H9 (cell line): ENCODE data around the gene NDE1. TPM values are rescaled to one million over a fixed set of nuclear protein-coding genes. Genes with fewer than 3 reads are reported as not detected.

ENCODE experiments used
- DNase-seq: peaks from one replicate; pipeline ENCODE4 v3.0.0-alpha.2; 2017
- H2AFZ ChIP-seq: one replicate; pipeline ENCODE4 v1.6.1; 2013; ENCODE audit warnings: mild to moderate bottlenecking, low read length, control low read depth, moderate library complexity
- H2AK5ac ChIP-seq: 2 replicates; pipeline ENCODE4 v1.6.1; 2013; ENCODE audit warnings: low read length, control low read depth, mixed read lengths; ENCODE audit not compliant: insufficient read length
- H2BK120ac ChIP-seq: one replicate; pipeline ENCODE4 v1.6.1; 2013; ENCODE audit warnings: low read depth, mild to moderate bottlenecking, low read length, control low read depth, inconsistent platforms; ENCODE audit not compliant: poor library complexity, severe bottlenecking
- H2BK12ac ChIP-seq: 2 replicates; pipeline ENCODE4 v1.6.1; 2013; ENCODE audit warnings: low read length, control low read depth, mixed read lengths, low read depth; ENCODE audit not compliant: insufficient read length
- H2BK15ac ChIP-seq: 2 replicates; pipeline ENCODE4 v1.6.1; 2013; ENCODE audit warnings: low read depth, low read length, control low read depth
- H2BK20ac ChIP-seq: one replicate; pipeline ENCODE4 v1.6.1; 2013; ENCODE audit warnings: low read depth, mild to moderate bottlenecking, low read length, control low read depth, inconsistent platforms; ENCODE audit not compliant: poor library complexity, severe bottlenecking
- H2BK5ac ChIP-seq: 2 replicates; pipeline ENCODE4 v1.6.1; 2013; ENCODE audit warnings: low read length, control low read depth, mixed read lengths; ENCODE audit not compliant: insufficient read length
- H3K14ac ChIP-seq: 2 replicates; pipeline ENCODE4 v1.6.1; 2013; ENCODE audit warnings: low read length, control low read depth; ENCODE audit not compliant: insufficient read depth
- H3K18ac ChIP-seq: 2 replicates; pipeline ENCODE4 v1.6.1; 2013; ENCODE audit warnings: low read depth, mild to moderate bottlenecking, mixed read lengths, low read length, control low read depth; ENCODE audit not compliant: insufficient read length
- H3K23ac ChIP-seq: 2 replicates; pipeline ENCODE4 v1.6.1; 2013; ENCODE audit warnings: low read length, control low read depth, mixed read lengths, low read depth; ENCODE audit not compliant: insufficient read length
- H3K23me2 ChIP-seq: 2 replicates; pipeline ENCODE4 v1.6.1; 2013; ENCODE audit warnings: low read depth, mild to moderate bottlenecking, mixed read lengths, low read length, control low read depth; ENCODE audit not compliant: insufficient read length, poor library complexity, severe bottlenecking
- H3K27ac ChIP-seq: 2 replicates; pipeline ENCODE4 v1.5.1; 2013; ENCODE audit warnings: low read length, control low read depth, mixed read lengths, low read depth; ENCODE audit not compliant: insufficient read length
- H3K27me3 ChIP-seq: 2 replicates; pipeline ENCODE4 v1.6.1; 2013; ENCODE audit warnings: low read length, control low read depth, inconsistent platforms; ENCODE audit not compliant: insufficient read depth
- H3K4ac ChIP-seq: 2 replicates; pipeline ENCODE4 v1.6.1; 2013; ENCODE audit warnings: low read depth, mild to moderate bottlenecking, control low read depth, inconsistent platforms, low read length, moderate library complexity
- H3K4me1 ChIP-seq: 2 replicates; pipeline ENCODE4 v1.6.1; 2013; ENCODE audit warnings: low read length, control low read depth, inconsistent platforms; ENCODE audit not compliant: insufficient read depth
- H3K4me2 ChIP-seq: 2 replicates; pipeline ENCODE4 v1.6.1; 2013; ENCODE audit warnings: low read length, control low read depth, mixed read lengths; ENCODE audit not compliant: insufficient read length, insufficient read depth
- H3K56ac ChIP-seq: 2 replicates; pipeline ENCODE4 v1.6.1; 2013; ENCODE audit warnings: low read depth, mild to moderate bottlenecking, mixed read lengths, low read length, control low read depth; ENCODE audit not compliant: insufficient read length
- H3K79me1 ChIP-seq: 2 replicates; pipeline ENCODE4 v1.6.1; 2013; ENCODE audit warnings: low read depth, mild to moderate bottlenecking, moderate library complexity, low read length, control low read depth, inconsistent platforms; ENCODE audit not compliant: insufficient read depth, poor library complexity, severe bottlenecking
- H3K79me2 ChIP-seq: 2 replicates; pipeline ENCODE4 v1.6.1; 2013; ENCODE audit warnings: low read length, control low read depth, inconsistent platforms; ENCODE audit not compliant: insufficient read depth
- H3K9ac ChIP-seq: 2 replicates; pipeline ENCODE4 v1.6.1; 2013; ENCODE audit warnings: low read length, control low read depth, mixed read lengths; ENCODE audit not compliant: insufficient read length; ENCODE audit errors: extremely low read depth
- H3K9me3 ChIP-seq: one replicate; pipeline ENCODE4 v1.6.1; 2013; ENCODE audit warnings: low read depth, low read length, inconsistent platforms; ENCODE audit not compliant: control insufficient read depth
- H3T11ph ChIP-seq: one replicate; pipeline ENCODE4 v1.6.1; 2013; ENCODE audit warnings: mild to moderate bottlenecking, low read length, control low read depth, inconsistent platforms
- H4K20me1 ChIP-seq: one replicate; pipeline ENCODE4 v1.6.1; 2013; ENCODE audit not compliant: control insufficient read depth, insufficient read length, insufficient read depth
- H4K5ac ChIP-seq: 2 replicates; pipeline ENCODE4 v1.6.1; 2013; ENCODE audit warnings: low read depth, mild to moderate bottlenecking, mixed read lengths, low read length, control low read depth; ENCODE audit not compliant: insufficient read length
- H4K8ac ChIP-seq: replicated peaks from 2 replicates; pipeline ENCODE4 v1.6.1; 2013; ENCODE audit warnings: low read length, control low read depth, mixed read lengths, low read depth; ENCODE audit not compliant: insufficient read length
- H4K91ac ChIP-seq: 2 replicates; pipeline ENCODE4 v1.6.1; 2013; ENCODE audit warnings: low read depth, mild to moderate bottlenecking, moderate library complexity, mixed read lengths, low read length, control low read depth; ENCODE audit not compliant: insufficient read length
- H3K27ac Mint-ChIP-seq, 3 experiments: 2 replicates in 2 of 3; 3 replicates in 1 of 3; pipeline ENCODE4 v1.8.0; 2020 to 2021; ENCODE audit warnings: mixed read lengths in 3 of 3, mild to moderate bottlenecking in 1 of 3, moderate library complexity in 1 of 3
- H3K27me3 Mint-ChIP-seq: 2 replicates; pipeline ENCODE4 v1.8.0; 2021; ENCODE audit warnings: low read depth, mild to moderate bottlenecking, moderate library complexity, mixed read lengths
- H3K36me3 Mint-ChIP-seq, 3 experiments: 2 replicates in 2 of 3; 3 replicates in 1 of 3; pipeline ENCODE4 v1.8.0; 2020 to 2021; ENCODE audit warnings: low read depth in 3 of 3, mixed read lengths in 3 of 3; ENCODE audit not compliant: insufficient read depth in 1 of 3
- H3K4me1 Mint-ChIP-seq, 2 experiments: 2 replicates each; pipeline ENCODE4 v1.8.0; 2020; ENCODE audit warnings: mixed read lengths in 2 of 2
- H3K4me3 Mint-ChIP-seq, 2 experiments: 2 replicates in 1 of 2; 3 replicates in 1 of 2; pipeline ENCODE4 v1.8.0; 2020 to 2021; ENCODE audit warnings: mild to moderate bottlenecking in 2 of 2, mixed read lengths in 2 of 2, moderate library complexity in 1 of 2
- H3K9me3 Mint-ChIP-seq, 2 experiments: 2 replicates in 1 of 2; 3 replicates in 1 of 2; pipeline ENCODE4 v1.8.0; 2020; ENCODE audit warnings: mild to moderate bottlenecking in 2 of 2, mixed read lengths in 2 of 2, moderate library complexity in 1 of 2
- WGBS: extraction: QIAGEN DNeasy Blood & Tissue Kit; methylation state at CpG from one replicate; pipeline ENCODE4 v1.1.7; 2013; ENCODE audit warnings: missing lambda C conversion rate, low lambda C conversion rate, mixed read lengths; ENCODE audit not compliant: insufficient read length; ENCODE audit errors: extremely low coverage; 5-methylcytosine and 5-hydroxymethylcytosine counted together
- total RNA-seq: library from RNA; stranded (reverse); gene quantifications from 2 replicates; pipeline ENCODE4 v1.2.1, GENCODE V29; 2021
- TF ChIP-seq, protein P1 (sequence below): fragments of 200-600 bp; sonication (generic); conservative IDR thresholded peaks from 3 replicates; pipeline ENCODE4 v1.8.0; 2021; ENCODE audit warnings: antibody characterized with exemption, mild to moderate bottlenecking

Gene NDE1
- total RNA-seq, 1 experiment from 2014 or later = 49.6 TPM

- no peak overlapping the region for H2AK5ac ChIP-seq
- no peak overlapping the region for H2BK15ac ChIP-seq
- WGBS = no CpG with 5 or more reads among the region's 18 CpGs
- no peak overlapping the region for H3K18ac ChIP-seq
- H2BK20ac ChIP-seq = no peak overlapping the region
- no peak overlapping the region for H4K5ac ChIP-seq
- Mint-ChIP-seq H3K27me3 (no peaks in the 10 kb centered on the region), H3K27ac (peak overlapping the region; percentile 86 to 97 (median 94); a peak in 5 of 7 replicates), H3K4me3 (peak overlapping the region; percentile 98 to 100), H3K4me1 (peaks cover 7 to 9% of the 10 kb centered on the region in 2 experiments; a peak in 3 of 4 replicates), H3K36me3 (peaks cover 0 to 11% (median 6%) of the 10 kb centered on the region in 3 experiments; a peak in 4 of 7 replicates), H3K9me3 (0 out of 5 replicates have a peak, but pooled peaks cover 0 to 2% of the 10 kb centered on the region in 2 experiments)
- no peaks in the 10 kb centered on the region for H3K79me2 ChIP-seq
- H2BK12ac ChIP-seq = no peak overlapping the region
- H3K23ac ChIP-seq = no peak overlapping the region
- no peaks in the 10 kb centered on the region for H3K9me3 ChIP-seq
- no peak overlapping the region for H4K8ac ChIP-seq
- H3K79me1 ChIP-seq = peaks cover 8% of the 10 kb centered on the region
- no peak overlapping the region for H2BK120ac ChIP-seq
- H3K56ac ChIP-seq = no peak overlapping the region
- H3K14ac ChIP-seq = no peak overlapping the region
- peak overlapping the region; percentile 50 for H3K9ac ChIP-seq
- peak; percentile 39 for DNase-seq
- no peak overlapping the region for H2AFZ ChIP-seq
- H4K20me1 ChIP-seq = peaks cover 2% of the 10 kb centered on the region
- no peak overlapping the region for H2BK5ac ChIP-seq
- H3K27ac ChIP-seq = no peak overlapping the region
- H3K4me2 ChIP-seq = peak overlapping the region; percentile 55
- H4K91ac ChIP-seq = no peak overlapping the region
- TF ChIP-seq, protein P1, sequence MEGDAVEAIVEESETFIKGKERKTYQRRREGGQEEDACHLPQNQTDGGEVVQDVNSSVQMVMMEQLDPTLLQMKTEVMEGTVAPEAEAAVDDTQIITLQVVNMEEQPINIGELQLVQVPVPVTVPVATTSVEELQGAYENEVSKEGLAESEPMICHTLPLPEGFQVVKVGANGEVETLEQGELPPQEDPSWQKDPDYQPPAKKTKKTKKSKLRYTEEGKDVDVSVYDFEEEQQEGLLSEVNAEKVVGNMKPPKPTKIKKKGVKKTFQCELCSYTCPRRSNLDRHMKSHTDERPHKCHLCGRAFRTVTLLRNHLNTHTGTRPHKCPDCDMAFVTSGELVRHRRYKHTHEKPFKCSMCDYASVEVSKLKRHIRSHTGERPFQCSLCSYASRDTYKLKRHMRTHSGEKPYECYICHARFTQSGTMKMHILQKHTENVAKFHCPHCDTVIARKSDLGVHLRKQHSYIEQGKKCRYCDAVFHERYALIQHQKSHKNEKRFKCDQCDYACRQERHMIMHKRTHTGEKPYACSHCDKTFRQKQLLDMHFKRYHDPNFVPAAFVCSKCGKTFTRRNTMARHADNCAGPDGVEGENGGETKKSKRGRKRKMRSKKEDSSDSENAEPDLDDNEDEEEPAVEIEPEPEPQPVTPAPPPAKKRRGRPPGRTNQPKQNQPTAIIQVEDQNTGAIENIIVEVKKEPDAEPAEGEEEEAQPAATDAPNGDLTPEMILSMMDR = no peak
- no peak overlapping the region for H3T11ph ChIP-seq
- H3K4me1 ChIP-seq = no peaks in the 10 kb centered on the region
- H3K27me3 ChIP-seq = no peaks in the 10 kb centered on the region
- H3K4ac ChIP-seq = no peak overlapping the region
- peaks cover 6% of the 10 kb centered on the region for H3K23me2 ChIP-seq
Observed at GRCh38 chr16:15650698-15651171, 690 bp downstream of the NDE1 start.
